GM21737 (cell line): ENCODE measurements around the gene GALR2.
A peak's percentile ranks its signal among the peaks of the same experiment; 100 is the strongest.

Experiments used
- ATAC-seq: cut with Tn5 transposase; IDR thresholded peaks from one replicate; pipeline ENCODE4 v1.9.1; 2021; ENCODE audit warnings: mild to moderate bottlenecking, moderate library complexity; ENCODE audit not compliant: unreplicated experiment

Gene GALR2

DNA sequence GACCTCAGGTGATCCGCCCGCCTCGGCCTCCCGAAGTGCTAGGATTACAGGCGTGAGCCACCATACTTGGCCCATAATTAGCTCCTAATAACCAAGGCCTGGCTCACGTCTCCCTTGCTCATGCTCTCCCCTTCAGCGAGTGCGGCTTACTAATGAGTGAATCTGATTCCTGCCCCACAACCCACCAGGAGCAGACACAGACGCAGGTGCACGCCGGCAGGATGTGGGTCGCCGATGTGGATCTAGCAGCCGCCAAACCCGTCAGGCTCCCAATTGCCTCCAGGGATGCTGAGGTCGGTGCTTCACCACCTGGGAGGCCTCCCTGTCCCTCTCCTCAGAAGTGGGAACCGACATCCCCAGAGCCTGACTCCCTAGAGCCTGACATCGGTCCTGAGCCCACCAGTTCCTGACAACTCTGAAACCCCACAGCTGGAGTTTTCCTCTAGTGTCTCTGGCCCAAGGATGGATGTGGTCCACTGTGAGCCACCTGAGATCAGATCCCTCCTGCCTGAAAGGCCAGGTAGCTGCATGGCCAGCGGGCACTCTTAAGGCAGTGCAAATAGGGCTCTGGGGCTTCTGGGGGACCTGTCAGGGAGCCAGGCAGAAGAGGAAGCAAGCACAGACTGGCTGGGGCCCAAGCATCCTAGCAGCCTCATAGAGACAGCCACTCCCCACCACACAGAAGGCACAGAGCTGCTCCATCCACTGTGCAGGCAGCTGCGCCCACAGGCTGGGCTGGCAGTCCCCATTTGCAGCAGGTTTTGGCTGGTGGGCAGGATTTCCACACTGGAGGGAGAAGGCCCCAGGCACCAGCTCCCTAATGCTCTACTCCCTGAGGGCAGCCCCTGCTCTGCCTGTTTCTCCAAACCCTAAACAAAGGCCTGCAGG lies 18.2 kb downstream of the GALR2 start:
- ATAC-seq, result no peak

GRCh38 chr17:76094046-76094445 lies 19.5 kb downstream of the GALR2 start:
- no peak for ATAC-seq

DNA sequence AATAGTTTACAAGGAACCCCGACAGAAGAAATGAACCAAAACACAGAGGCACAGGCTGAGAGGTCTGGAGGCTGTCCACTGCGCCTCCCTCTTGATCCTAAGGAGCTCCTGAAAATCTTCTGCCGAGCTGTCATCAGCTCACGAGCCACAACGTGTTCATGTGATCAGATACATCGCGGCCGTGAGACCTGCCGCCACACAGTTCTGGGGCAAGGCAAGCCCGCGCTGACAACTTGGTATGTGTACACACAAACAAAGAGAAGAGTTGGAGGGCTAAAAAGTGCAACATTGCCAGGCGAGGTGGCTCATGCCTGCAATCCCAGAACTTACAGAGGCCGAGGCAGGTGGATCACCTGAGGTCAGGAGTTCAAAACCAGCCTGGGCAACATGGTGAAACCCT lies 21.4 kb downstream of the GALR2 start:
- ATAC-seq, result no peak

DNA sequence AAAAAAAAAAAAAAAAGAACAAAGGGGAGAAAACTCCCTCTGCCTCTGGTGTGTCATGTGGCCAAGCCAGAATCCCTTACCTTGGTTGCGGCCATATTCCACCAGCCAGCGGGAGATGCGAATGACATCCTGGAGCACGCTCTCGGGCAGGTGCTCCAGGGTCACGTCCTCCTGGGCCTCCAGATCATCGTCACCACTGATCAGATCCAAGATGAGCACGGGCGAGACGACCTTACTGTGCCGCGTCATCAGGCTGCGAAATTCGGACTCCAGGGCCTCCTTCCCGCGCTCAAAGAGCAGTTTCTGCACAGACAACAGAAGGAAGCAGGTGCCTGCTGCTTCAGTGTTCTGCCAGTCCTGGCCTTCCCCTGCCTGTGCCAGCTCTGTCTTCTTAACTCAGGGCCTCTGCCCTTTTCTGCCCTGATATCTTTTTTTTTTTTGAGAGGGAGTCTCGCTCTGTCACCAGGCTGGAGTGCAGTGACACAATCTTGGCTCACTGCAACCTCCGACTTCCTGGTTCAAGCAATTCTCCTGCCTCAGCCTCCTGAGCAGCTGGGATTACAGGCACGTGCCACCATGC lies 23.2 kb downstream of the GALR2 start:
- ATAC-seq, result no peak

DNA sequence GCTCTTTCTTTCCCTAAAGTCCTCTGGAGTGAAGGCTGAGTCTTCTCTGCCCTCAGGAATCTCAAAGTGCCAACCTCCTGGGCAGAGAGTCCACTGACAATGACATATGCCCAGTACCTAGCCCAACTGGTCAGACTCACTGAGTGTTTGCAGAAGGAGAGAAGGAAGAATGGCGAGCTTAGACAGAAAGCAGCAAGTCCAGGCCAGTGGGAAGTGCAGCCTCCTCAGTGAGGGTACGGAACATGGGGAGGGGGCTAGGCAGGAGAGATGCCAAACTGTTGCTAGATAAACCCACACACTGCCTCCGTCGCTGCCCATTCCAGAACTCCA lies 28.3 kb downstream of the GALR2 start:
- peak; percentile 4 for ATAC-seq

- peak; percentile 88 for ATAC-seq
These were observed 28.9 kb downstream of the GALR2 start, which contains the start of gene EXOC7 for GRCh38 chr17:76103274-76104139. Gene EXOC7, minus strand, starts transcription at chr17:76103787. Its CDS starts 95 bp downstream, at chr17:76103692.

DNA sequence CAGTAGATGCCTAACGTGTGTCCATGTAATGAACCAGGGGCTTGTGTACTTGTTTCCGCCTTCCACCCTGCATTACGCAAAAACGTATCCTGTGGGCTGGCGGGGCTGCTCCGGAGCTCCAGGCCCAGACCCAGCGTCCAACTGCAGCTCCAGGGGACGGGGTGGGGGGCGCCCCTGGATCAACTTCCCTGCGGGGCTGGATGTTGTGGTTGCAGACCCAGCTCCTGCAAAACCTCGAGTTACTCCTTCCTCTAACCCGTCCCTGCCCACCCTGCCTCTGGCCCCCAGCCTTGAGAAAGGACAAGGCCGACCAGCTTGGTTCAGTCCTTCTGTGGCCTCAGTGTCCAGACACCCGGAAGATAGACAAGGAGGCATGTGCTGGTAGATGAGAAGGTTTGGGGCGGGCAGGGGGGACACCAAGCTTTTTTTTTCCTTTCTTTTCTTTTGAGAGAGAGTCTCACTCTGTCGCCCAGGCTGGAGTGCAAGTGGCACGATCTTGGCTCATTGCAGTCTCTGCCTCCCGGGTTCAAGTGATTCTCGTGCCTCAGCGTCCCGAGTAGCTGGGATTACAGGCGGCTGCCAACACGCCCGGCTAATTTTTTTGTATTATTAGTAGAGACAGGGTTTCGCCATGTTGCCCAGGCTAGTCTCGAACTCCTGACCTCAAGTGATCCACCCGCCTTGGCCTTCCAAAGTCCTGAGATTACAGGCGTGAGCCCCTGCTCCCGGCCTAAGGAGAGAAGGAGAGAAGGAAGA lies 29.7 kb downstream of the GALR2 start:
- ATAC-seq, result no peak

- ATAC-seq, result no peak
These were observed 30.3 kb downstream of the GALR2 start for GRCh38 chr17:76104896-76105231.

GRCh38 chr17:76106703-76107102 lies 32.1 kb downstream of the GALR2 start:
- no peak for ATAC-seq

DNA sequence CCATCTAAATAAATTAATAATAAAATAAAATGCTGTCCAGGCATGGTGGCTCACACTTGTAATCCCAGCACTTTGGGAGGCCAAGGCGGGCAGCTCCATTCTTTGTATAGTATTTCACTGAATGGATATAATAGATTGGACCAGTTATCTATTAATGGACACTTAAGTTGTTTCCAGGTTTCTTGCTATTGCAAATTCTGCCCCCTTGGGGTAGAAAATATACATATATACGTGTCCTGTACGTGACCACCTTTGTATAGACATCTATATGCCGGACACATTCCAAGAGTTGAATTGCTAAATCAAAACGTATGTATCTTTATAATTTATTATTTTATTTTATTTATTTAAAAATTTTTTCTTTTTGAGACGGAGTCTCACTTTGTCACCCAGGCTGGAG lies 32.9 kb downstream of the GALR2 start:
- no peak for ATAC-seq

- ATAC-seq, result no peak
These were observed 37.4 kb downstream of the GALR2 start for GRCh38 chr17:76111956-76112355.

DNA sequence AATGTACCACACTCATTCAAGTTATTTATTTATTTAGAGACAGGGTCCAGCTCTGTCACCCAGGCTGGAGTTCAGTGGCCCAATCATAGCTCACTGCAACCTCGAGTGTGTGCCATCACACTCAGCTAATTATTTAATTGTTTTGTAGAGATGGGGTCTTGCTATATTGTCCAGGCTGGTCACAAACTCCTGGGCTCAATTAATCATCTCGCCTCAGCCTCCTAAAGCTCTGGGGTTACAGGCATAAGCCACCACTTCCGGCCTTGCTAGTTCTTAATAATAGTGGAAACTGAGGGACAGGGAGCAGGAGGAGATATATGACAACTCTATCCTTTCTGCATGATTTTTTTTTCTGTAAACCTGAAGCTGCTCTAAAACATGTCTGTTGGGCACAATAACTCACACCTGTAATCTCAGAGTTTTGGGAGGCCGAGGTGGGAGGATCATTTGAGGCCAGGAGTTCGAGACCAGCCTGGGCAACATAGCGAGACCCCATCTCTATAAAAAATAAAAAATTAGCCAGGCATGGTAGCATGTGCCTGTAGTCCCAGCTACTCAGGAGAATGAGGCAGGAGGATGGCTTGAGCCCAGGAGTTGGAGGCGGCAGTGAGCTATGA lies 40.7 kb downstream of the GALR2 start:
- no peak for ATAC-seq

DNA sequence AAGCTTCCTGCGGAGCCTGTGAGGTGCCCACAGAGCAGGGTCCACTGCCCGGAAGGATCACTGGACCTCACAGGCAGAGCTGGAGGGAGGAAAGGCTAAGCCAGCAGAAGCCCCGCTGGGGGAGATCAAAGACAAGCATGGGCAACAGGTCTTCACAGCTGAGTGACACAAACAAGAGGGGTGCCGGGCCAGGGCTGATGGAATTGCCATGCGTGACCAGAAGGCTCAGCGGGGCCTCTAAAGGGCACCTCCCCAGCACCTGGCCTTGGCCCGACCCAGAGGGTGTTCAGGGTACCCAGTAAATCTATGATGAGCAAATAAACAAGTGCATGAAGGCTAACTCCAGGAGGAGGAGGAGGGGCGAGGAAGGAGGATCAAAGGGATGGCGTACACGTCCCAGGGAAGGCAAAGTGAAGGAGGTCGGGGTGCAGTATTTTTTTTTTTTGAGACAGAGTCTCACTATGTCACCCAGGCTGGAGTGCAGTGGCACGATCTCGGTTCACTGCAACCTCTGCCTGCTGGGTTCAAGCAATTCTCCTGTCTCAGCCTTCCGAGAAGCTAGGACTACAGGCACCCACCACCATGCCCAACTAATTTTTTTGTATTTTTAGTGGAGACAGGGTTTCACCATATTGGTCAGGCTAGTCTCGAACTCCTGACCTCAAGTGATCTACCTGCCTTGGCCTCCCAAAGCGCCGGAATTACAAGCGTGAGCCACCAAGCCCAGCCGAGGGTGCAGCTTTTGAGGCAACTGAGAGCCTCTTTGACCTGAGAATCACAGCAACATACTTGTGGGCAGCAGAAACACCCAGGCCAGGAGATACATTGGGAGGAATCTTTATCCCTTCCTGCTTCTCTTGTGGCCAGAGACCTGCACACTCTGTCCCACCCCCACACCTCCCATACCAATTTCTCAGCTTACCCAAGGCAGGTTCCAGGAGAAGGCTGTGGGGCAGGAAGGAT lies 45.1 kb downstream of the GALR2 start:
- no peak for ATAC-seq

DNA sequence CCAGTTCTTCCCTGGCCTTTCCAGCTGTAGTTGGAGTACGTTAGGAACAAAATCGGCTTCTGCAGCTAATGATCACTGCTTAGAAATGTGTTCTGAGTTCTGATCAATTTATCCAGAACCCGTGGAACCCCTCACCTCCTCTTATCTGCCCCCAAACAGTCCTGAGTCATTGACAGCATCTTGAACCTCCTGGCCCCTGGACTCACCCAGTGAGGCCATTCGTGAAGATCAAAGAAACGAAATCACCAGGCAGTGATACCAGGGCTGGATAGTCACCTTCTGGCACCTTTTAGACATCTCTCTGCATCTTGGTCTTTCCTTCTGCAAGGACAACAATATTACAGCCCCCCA lies 46.1 kb downstream of the GALR2 start:
- ATAC-seq, result no peak

GRCh38 chr17:76121932-76122430 lies 47.4 kb downstream of the GALR2 start:
- no peak for ATAC-seq

- no peak for ATAC-seq
These were observed 48.0 kb downstream of the GALR2 start for GRCh38 chr17:76122431-76123190.

- ATAC-seq, result no peak
These were observed 48.6 kb downstream of the GALR2 start for GRCh38 chr17:76123191-76123499.

- no peak for ATAC-seq
These were observed 49.4 kb downstream of the GALR2 start for GRCh38 chr17:76123749-76124581.
